HepG2 (cell line): ENCODE measurements around the gene RBP4. TPM values are rescaled to one million over a fixed set of nuclear protein-coding genes. Genes with fewer than 3 reads are reported as not detected.

Experiments used
- ARID3A ChIP-seq: IDR thresholded peaks from 2 replicates; pipeline ENCODE4 v1.6.1; 2012; ENCODE audit warnings: low read depth, low read length, improper control_type of control experiment
- HOXA5 ChIP-seq: sonication (generic); formaldehyde crosslinking; IDR thresholded peaks from 2 replicates; pipeline ENCODE4 v1.4.0; 2020; ENCODE audit warnings: missing genetic modification reagents
- IRX3 ChIP-seq: sonication (generic); formaldehyde crosslinking; IDR thresholded peaks from 2 replicates; pipeline ENCODE4 v1.8.1; 2023; ENCODE audit warnings: mild to moderate bottlenecking, low read depth, missing genetic modification reagents, borderline replicate concordance
- JUN ChIP-seq: sonication (generic); formaldehyde crosslinking; IDR thresholded peaks from 2 replicates; pipeline ENCODE4 v1.4.0; 2020; ENCODE audit warnings: mild to moderate bottlenecking, missing genetic modification reagents
- MYNN ChIP-seq: sonication (generic); formaldehyde crosslinking; IDR thresholded peaks from 2 replicates; pipeline ENCODE4 v1.4.0; 2020; ENCODE audit warnings: mild to moderate bottlenecking, low read depth, missing genetic modification reagents
- NFAT5 ChIP-seq: sonication (generic); formaldehyde crosslinking; IDR thresholded peaks from 2 replicates; pipeline ENCODE4 v1.4.0; 2020; ENCODE audit warnings: missing genetic modification reagents
- NRL ChIP-seq: sonication (generic); formaldehyde crosslinking; IDR thresholded peaks from 2 replicates; pipeline ENCODE4 v1.5.0; 2020; ENCODE audit warnings: missing genetic modification reagents, mild to moderate bottlenecking, moderate library complexity, borderline replicate concordance
- RNF2 ChIP-seq: fragments of 450-650 bp; conservative IDR thresholded peaks from 2 replicates; pipeline ENCODE4 v1.6.1; 2016; ENCODE audit warnings: low read depth
- TSC22D2 ChIP-seq: sonication (generic); formaldehyde crosslinking; IDR thresholded peaks from 2 replicates; pipeline ENCODE4 v1.5.1; 2020; ENCODE audit warnings: missing genetic modification reagents, mild to moderate bottlenecking, borderline replicate concordance
- ZEB1 ChIP-seq: IDR thresholded peaks from 2 replicates; pipeline ENCODE4 v1.6.1; 2012; ENCODE audit warnings: mild to moderate bottlenecking, low read depth, inconsistent platforms; ENCODE audit not compliant: insufficient replicate concordance
- ZNF17 ChIP-seq: sonication (generic); formaldehyde crosslinking; IDR thresholded peaks from 2 replicates; pipeline ENCODE4 v1.5.0; 2020; ENCODE audit warnings: mild to moderate bottlenecking, missing genetic modification reagents
- ZNF713 ChIP-seq: sonication (generic); formaldehyde crosslinking; IDR thresholded peaks from 2 replicates; pipeline ENCODE4 v1.4.0; 2020; ENCODE audit warnings: mild to moderate bottlenecking, missing genetic modification reagents
- ZZZ3 ChIP-seq: sonication (generic); formaldehyde crosslinking; IDR thresholded peaks from 2 replicates; pipeline ENCODE4 v1.4.0; 2020; ENCODE audit warnings: missing genetic modification reagents, mild to moderate bottlenecking, borderline replicate concordance
- polyA plus RNA-seq, 8 experiments: library from polyadenylated mRNA; depleted of rRNA in 3 of 8; stranded (reverse) in 7 of 8; unstranded in 1 of 8; fragments of >200 nt; fragmentation: Illumina TruSeq in 4 of 8; extraction: Trizol in 4 of 8; gene quantifications; 2 replicates each; pipeline versions ENCODE4 v1.2.1 to v1.2.3, GENCODE V29; 2011 to 2016; ENCODE audit warnings: low read depth in 4 of 8, missing spikeins in 1 of 8, mixed read lengths in 1 of 8; ENCODE audit not compliant: insufficient read depth in 1 of 8
- total RNA-seq, 5 experiments: library from RNA; depleted of rRNA; stranded (reverse); fragments of >200 nt; fragmentation: Illumina TruSeq; extraction: Trizol; gene quantifications; 2 replicates each; pipeline ENCODE4 v1.2.3, GENCODE V29; 2016; ENCODE audit warnings: low read depth in 1 of 5
- TF ChIP-seq, protein P1 (sequence below): sonication (generic); formaldehyde crosslinking; IDR thresholded peaks from 2 replicates; pipeline ENCODE4 v1.4.0; 2020; ENCODE audit warnings: missing genetic modification reagents, borderline replicate concordance
- TF ChIP-seq, protein P2 (sequence below): sonication (generic); formaldehyde crosslinking; IDR thresholded peaks from 2 replicates; pipeline ENCODE4 v1.5.0; 2020; ENCODE audit warnings: mild to moderate bottlenecking, missing genetic modification reagents
- TF ChIP-seq, protein P3 (sequence below): sonication (generic); formaldehyde crosslinking; IDR thresholded peaks from 2 replicates; pipeline ENCODE4 v1.5.1; 2020; ENCODE audit warnings: missing genetic modification reagents, mild to moderate bottlenecking, borderline replicate concordance
- TF ChIP-seq, protein P4 (sequence below): sonication (generic); formaldehyde crosslinking; IDR thresholded peaks from 2 replicates; pipeline ENCODE4 v1.8.1; 2023; ENCODE audit warnings: mild to moderate bottlenecking, missing genetic modification reagents, borderline replicate concordance

The RBP4 gene
- total and polyA plus RNA-seq, 2 of the 13 experiments (the other 11 are each of a cell fraction or from before 2014, with no cell fraction given) = 642 to 931 TPM

- TF ChIP-seq, protein P1, sequence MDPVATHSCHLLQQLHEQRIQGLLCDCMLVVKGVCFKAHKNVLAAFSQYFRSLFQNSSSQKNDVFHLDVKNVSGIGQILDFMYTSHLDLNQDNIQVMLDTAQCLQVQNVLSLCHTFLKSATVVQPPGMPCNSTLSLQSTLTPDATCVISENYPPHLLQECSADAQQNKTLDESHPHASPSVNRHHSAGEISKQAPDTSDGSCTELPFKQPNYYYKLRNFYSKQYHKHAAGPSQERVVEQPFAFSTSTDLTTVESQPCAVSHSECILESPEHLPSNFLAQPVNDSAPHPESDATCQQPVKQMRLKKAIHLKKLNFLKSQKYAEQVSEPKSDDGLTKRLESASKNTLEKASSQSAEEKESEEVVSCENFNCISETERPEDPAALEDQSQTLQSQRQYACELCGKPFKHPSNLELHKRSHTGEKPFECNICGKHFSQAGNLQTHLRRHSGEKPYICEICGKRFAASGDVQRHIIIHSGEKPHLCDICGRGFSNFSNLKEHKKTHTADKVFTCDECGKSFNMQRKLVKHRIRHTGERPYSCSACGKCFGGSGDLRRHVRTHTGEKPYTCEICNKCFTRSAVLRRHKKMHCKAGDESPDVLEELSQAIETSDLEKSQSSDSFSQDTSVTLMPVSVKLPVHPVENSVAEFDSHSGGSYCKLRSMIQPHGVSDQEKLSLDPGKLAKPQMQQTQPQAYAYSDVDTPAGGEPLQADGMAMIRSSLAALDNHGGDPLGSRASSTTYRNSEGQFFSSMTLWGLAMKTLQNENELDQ = no peak
- TF ChIP-seq ZNF17 = no peak
- TF ChIP-seq, protein P2, sequence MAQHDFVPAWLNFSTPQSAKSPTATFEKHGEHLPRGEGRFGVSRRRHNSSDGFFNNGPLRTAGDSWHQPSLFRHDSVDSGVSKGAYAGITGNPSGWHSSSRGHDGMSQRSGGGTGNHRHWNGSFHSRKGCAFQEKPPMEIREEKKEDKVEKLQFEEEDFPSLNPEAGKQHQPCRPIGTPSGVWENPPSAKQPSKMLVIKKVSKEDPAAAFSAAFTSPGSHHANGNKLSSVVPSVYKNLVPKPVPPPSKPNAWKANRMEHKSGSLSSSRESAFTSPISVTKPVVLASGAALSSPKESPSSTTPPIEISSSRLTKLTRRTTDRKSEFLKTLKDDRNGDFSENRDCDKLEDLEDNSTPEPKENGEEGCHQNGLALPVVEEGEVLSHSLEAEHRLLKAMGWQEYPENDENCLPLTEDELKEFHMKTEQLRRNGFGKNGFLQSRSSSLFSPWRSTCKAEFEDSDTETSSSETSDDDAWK (CRISPR knock-in tag) = no peak
- no peak for TF ChIP-seq RNF2
- TF ChIP-seq ZNF713 (CRISPR knock-in tag) = no peak
- TF ChIP-seq, protein P3, sequence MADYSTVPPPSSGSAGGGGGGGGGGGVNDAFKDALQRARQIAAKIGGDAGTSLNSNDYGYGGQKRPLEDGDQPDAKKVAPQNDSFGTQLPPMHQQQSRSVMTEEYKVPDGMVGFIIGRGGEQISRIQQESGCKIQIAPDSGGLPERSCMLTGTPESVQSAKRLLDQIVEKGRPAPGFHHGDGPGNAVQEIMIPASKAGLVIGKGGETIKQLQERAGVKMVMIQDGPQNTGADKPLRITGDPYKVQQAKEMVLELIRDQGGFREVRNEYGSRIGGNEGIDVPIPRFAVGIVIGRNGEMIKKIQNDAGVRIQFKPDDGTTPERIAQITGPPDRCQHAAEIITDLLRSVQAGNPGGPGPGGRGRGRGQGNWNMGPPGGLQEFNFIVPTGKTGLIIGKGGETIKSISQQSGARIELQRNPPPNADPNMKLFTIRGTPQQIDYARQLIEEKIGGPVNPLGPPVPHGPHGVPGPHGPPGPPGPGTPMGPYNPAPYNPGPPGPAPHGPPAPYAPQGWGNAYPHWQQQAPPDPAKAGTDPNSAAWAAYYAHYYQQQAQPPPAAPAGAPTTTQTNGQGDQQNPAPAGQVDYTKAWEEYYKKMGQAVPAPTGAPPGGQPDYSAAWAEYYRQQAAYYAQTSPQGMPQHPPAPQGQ (CRISPR knock-in tag) = no peak
- no peak for TF ChIP-seq MYNN (CRISPR knock-in tag)
- TF ChIP-seq ZZZ3 (CRISPR knock-in tag) = no peak
- no peak for TF ChIP-seq IRX3 (CRISPR knock-in tag)
- TF ChIP-seq NRL (CRISPR knock-in tag) = no peak
- no peak for TF ChIP-seq ZEB1
- TF ChIP-seq ARID3A = peak; percentile 37; the same call in 1 of the 2 replicates
- TF ChIP-seq NFAT5 (CRISPR knock-in tag) = no peak
- TF ChIP-seq, protein P4, sequence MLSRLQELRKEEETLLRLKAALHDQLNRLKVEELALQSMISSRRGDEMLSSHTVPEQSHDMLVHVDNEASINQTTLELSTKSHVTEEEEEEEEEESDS = no peak
- no peak for TF ChIP-seq HOXA5 (CRISPR knock-in tag)
- no peak for TF ChIP-seq JUN (CRISPR knock-in tag)
- no peak for TF ChIP-seq TSC22D2 (CRISPR knock-in tag)
Observed at GRCh38 chr10:93601774-93602162, 733 bp upstream of the RBP4 start (continued).
